Colon (tissue), 2 donors: ENCODE measurements around the gene ATRNL1.

Experiments used
- FAIRE-seq: peaks from 2 replicates; lab custom pipeline; 2012; peaks lifted over from hg19 to GRCh38; lab: Jason Lieb, UNC
- donor health status: control.
- donor health status: control.

The ATRNL1 gene

DNA sequence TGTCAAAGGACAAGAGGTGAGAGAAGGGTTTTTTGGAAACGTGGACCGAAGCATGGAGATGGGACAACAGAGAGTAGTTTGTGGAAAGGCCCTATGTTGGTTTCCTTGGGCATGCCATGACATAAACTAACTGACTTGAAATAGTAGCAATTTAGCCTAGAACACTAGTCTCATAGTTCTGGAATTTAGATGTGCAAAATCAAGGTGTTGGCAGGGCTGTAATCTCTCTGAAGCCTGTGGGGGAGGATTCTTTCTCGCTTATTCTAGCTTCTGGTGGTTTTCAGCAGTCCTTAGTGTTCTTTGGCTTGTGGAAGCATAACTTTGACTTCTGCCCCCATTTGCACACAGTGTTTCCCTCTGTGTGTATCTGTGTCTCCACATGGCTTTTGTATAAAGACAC is 896.5 kb downstream of the ATRNL1 start:
- FAIRE-seq = no peak

DNA sequence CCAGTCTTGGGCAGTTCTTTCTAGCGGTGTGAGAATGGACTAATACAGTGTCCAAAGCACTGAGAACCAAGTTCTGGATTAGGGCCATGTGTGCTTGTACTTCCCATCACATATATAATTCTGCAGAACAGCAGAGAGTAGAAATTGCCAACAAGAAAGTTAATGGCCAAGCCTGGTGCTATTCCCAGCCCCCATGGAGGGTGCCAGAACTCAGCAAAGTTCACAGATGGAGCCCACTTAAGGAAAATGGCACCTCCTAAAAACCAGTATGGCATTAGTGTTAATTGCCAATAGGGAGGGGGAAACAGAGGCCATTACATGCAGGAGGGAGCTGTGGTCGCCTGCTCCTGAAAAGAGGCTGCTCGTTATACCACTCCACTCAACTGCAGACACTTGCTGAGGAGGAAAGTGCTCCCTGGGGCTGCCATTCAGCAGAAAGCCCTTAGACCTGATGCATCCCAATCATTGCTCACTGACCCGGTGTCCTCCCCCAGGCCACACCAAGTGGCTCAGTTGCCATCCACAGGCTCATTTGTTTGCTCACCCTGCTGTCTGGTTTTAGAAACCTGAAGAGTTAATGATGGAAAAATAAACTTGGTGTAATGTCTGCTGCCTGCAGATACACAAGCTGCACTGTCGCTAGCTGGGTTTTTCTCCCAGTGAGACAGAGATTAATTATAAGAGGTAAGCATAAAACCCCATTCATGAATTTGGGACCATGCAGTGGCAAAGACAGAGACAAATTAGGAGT is 899.2 kb downstream of the ATRNL1 start:
- FAIRE-seq = no peak

- FAIRE-seq = no peak
Measured at GRCh38 chr10:115996031-115996430, 902.9 kb downstream of the ATRNL1 start.

GRCh38 chr10:115998301-115998700 is 905.1 kb downstream of the ATRNL1 start:
- FAIRE-seq = no peak
